ENCODE data around the gene PLIN3.
A peak's percentile ranks its signal among the peaks of the same experiment; 100 is the strongest.
"Not testable (repeated sequence)": the region's sequence is repeated elsewhere in the genome, so short reads cannot be mapped to it uniquely, and the experiment has no call there.

Gene PLIN3

DNA sequence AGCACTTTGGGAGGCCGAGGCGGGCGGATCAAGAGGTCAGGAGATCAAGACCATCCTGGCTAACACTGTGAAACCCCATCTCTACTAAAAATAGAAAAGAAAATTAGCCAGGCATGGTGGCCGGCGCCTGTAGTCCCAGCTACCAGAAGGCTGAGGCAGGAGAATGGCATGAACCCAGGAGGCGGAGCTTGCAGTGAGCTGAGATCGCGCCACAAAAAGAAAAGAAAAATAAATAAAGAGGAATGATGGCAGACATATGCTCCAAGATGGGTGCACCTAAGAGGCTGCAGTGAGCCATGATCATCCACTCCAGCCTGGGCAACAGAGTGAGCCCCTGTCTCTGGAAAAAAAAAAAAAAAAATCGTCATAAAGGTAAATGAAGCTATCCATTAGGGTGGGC is 21.5 kb downstream of the PLIN3 start:
- DNase-seq: not testable (repeated sequence)

DNA sequence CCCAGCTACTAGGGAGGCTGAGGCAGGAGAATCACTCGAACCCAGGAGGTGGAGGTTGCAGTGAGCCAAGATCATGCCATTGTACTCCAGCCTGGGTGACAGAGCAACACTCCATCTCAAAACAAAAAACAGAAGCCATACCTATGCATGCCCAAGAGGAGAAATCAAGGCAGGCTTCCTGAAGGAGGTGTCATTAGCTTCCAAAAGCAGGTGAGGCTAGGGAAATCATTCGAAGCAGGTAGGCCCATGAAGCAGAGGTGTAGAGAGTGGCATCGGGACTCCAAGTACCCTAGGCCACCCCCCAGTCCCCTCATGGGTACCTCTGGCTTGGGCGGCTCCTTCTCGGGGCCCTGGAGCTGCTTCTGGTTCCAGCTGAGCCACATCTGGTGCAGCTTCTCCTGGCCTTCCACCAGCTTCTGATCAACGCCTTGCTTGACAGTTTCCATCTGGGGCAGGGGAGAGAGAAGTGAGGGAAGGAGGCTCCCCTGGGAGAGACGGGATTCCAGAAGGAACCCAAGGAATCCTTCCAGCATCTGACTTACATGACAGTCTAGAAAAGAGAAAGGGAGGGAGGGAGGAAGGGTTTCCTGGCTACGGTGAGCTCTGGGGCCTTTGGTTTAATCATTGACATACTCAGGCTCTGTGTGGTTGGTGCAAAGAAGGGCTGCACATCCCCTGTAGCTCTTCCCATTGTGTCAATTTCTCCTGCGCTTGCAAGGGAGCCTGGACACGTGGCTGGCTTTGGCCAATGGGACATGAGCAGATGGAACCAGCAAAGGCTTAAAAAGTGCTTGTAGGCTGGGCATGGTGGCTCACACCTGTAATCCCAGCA is 22.9 kb downstream of the PLIN3 start:
- DNase-seq: no peak

DNA sequence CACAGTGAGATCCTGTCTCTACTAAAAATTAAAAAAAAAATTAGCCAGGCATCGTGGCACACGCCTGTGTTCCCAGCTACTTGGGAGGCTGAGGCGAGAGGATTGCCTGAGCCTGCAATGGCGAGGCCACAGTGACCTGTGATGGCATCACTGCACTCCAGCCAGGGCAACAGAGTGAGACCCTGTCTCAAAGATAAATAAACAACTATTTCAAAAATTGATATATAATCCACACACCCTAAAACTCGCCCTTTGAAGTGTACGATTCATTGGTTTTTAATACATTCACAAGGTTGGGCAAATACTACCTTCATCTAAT is 23.9 kb downstream of the PLIN3 start:
- no peak for DNase-seq

GRCh38 chr19:4839192-4839591 is 28.3 kb downstream of the PLIN3 start:
- no peak for DNase-seq

- DNase-seq: no peak
Measured at GRCh38 chr19:4832776-4833175, 34.7 kb downstream of the PLIN3 start.

DNA sequence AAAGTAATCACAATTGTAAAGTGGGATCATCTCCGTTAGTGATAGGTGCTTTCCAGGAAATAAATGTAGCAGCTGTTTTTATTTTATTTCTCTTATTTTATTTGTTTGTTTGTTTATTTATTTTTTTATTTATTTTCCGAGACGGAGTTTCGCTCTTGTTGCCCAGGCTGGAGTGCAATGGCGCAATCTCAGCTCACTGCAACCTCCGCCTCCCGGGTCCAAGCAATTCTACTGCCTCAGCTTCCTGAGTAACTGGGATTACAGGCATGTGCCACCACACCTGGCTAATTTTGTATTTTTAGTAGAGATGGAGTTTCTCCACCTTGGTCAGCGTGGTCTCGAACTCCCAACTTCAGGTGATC is 35.5 kb downstream of the PLIN3 start:
- DNase-seq: not testable (repeated sequence)

- peak; percentile 33 to 64 (median 42) for DNase-seq
Measured at GRCh38 chr19:4831304-4831978, 36.0 kb downstream of the PLIN3 start, which contains the start of gene TICAM1. Gene TICAM1, minus strand, starts transcription at chr19:4831712. Its CDS starts 13,335 bp downstream, at chr19:4818377.

DNA sequence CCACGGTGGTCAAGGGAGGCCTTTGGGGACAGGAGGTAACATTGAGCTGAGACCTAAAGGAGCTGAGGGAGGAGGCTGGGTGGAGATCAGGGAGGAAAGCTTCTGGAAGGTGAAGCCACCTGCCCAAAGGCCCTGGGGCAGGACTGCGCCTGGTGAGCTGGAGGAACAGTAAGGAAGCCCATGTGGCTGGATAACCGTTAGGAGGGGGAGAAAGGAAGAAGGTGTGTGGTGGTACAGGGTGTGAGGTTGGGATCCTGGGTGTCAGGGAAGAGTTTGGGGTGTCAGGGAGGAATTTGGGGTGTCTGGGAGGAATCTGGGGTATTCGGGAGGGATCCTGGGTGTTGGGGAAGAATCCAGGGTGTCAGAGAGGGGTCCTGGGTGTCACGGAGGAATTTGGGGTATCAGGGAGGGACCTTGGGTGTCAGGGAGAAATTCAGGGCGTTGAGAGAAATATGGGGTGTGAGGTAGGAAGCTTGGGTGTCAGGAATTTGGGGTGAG is 36.6 kb downstream of the PLIN3 start:
- DNase-seq: no peak

- DNase-seq: no peak
Measured at GRCh38 chr19:4830332-4830731, 37.1 kb downstream of the PLIN3 start.

DNA sequence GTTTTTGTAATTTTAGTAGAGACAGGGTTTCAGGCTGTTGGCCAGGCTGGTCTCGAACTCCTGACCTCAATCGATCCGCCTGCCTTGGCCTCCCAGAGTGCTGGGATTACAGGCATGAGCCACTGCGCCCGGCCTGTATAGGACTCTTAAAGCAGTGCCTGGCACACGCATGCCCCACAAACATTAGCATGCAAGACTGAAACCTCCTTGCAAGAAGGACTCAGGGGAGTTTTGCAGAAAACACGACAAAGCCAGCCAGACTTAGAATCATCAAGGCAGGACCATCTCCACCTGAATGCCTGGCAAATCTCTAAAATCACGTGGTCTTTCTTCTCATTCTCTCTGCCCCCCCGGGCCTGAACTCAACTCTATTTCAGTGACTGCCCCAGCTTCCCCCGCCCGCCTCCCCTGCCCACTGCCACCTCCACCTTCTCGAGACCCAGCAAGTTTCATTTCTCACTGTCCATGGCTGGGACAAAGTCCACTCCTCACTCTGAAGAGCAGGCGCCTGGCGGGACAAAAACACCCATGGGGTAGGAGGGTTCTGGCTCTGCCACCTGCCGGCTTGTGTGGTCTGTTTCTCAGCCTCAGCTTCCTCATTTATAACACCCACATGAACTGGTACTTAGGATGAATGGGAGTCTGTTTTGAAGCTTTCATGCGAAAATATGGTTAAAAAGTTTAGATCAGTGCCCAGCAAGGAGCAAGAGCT is 38.3 kb downstream of the PLIN3 start:
- DNase-seq: no peak

DNA sequence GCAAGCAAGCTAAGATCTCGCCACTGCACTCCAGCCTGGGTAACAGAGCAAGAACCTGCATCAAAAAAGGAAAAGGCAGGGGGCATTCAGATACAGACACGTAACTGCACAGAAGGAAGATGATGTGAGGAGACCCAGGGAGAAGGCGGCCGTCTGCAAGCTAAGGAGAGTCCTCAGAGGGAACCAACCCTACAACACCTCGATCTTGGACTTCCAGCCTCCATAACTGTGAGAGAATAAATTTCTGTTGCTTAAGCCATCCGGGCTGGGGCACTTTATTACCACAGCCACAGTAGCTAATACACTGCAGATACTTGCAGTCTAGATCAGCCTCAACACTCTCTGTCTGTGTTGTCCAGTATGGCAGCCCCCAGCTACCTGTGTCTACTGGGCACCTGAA is 43.9 kb downstream of the PLIN3 start:
- DNase-seq: no peak

- DNase-seq: not testable (repeated sequence)
Measured at GRCh38 chr19:4822354-4822753, 45.1 kb downstream of the PLIN3 start.

GRCh38 chr19:4821265-4821664 is 46.2 kb downstream of the PLIN3 start:
- no peak for DNase-seq

- DNase-seq: no peak
Measured at GRCh38 chr19:4817467-4818277, 49.8 kb downstream of the PLIN3 start.

- no peak for DNase-seq
Measured at GRCh38 chr19:4816950-4817278, 50.6 kb downstream of the PLIN3 start.

DNA sequence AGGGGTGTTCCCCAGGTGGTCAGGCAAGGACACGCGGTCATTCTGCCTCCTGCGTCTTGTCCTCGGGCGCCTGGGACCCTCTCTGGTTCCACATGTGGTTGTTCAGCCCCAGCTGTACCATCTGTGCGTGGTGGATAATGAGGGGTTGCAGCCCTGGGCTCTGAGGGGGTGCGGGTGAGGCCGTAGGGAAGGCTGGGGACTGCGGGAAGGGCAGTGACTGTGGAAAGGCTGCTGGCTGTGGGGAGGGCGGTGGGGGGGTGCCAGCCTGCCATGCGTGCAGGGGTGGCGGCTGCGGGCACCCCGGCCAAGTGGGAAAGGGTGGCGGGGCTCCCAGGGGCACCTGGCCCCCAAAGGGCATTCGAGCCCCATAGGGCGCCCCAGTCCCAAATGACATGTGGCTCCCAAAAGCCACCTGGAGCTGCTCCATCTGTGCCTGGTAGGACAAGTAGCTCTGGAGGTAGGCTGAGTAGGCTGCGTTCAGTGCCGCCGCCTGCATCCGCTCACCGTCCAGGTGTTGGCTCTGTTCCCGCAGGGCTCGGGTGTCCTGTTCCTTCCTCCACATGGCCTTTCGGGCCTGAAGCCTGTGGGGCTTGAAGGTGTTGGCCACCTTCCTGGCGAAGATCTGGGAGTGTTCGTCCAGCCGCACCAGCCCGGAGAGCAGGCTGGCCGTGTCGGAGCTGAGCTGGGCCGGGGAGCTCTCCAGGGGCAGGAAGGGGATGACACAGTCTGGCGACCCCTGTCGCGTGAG is 51.1 kb downstream of the PLIN3 start:
- DNase-seq: no peak

- DNase-seq: peak; percentile 18 to 45 (median 42)
Measured at GRCh38 chr19:4815426-4816201, 51.9 kb downstream of the PLIN3 start.

DNA sequence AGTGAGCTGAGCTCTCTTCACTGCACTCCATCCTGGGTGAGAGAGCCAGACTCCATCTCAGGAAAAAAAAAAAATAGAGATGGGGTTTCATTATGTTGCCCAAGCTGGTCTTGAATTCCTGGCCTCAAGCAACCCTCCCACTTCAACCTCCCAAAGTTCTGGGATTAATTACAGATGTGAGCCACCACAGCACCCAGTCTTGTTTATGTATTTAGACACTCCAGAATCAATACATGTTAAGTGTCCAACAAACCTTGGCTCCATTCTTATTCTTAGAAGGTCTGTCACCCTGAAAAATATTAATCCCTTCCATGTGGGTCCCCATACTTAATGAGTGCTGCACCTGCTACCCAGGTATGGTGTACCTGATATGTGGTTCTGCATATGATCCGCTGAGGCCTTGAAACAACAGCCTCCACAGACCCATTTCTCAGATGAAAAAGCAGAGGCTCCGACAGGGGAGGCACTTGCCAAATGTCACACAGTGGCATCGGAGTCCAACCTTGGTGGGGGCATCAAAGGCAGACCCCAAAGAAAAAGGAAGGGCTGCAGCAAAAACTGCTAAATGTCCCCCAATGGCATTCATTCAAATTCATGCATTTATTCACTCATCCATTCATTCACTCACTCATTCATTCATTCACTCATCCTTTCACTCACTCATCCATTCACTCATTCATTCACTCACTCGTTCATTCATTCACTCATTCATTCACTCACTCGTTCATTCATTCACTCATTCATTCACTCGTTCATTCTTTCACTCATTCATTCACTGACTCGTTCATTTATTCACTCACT is 52.6 kb downstream of the PLIN3 start:
- DNase-seq: no peak

- DNase-seq: peak; percentile 85 to 97 (median 89)
Measured at GRCh38 chr19:4811328-4812131, 55.9 kb downstream of the PLIN3 start.

- no peak for DNase-seq
Measured at GRCh38 chr19:4807188-4807587, 60.3 kb downstream of the PLIN3 start.

Data from activated naive CD4-positive, alpha-beta T cell (primary cell).